B cell (primary cell): ENCODE results near the gene TEX54. TPM values are rescaled to one million over a fixed set of nuclear protein-coding genes. Genes with fewer than 3 reads are reported as not detected.

Experiments
- ATAC-seq: fragments of 200-7000 bp; cut with Tn5 transposase; one replicate; pipeline ENCODE4 v1.10.0; 2021; ENCODE audit warnings: low read depth, mild to moderate bottlenecking, moderate number of reproducible peaks, moderate library complexity
- CTCF ChIA-PET: fragments of 350-600 bp; sonication (Branson Sonifier 250); formaldehyde crosslinking; loops from one replicate; lab custom pipeline; 2021; ENCODE audit warnings: antibody characterized with exemption, inconsistent platforms; lab: Charles Lee
- POLR2A ChIA-PET: fragments of 350-600 bp; sonication (Branson Sonifier 250); formaldehyde crosslinking; loops from one replicate; lab custom pipeline; 2021; ENCODE audit warnings: antibody characterized with exemption; lab: Charles Lee
- DNase-seq: peaks from one replicate; pipeline ENCODE4 v3.0.0; 2013
- H2AFZ ChIP-seq: 2 replicates; pipeline ENCODE4 v1.6.1; 2012; ENCODE audit warnings: mild to moderate bottlenecking, low read depth, low read length; ENCODE audit not compliant: insufficient read depth, poor library complexity, severe bottlenecking
- H3K27ac ChIP-seq, 2 donors: 1 replicate in 1 of 2; 2 replicates in 1 of 2; pipeline ENCODE4 v1.5.1; 2012 to 2013; ENCODE audit warnings: low read length in 2 of 2, mild to moderate bottlenecking in 2 of 2, moderate library complexity in 1 of 2
- H3K27me3 ChIP-seq, 4 experiments: fragments of 200-600 bp in 1 of 4; sonication (generic) in 1 of 4; replicated peaks in 1 of 4; 1 replicate in 2 of 4; 2 replicates in 2 of 4; pipeline versions ENCODE4 v1.6.1 to v1.7.0; 2013 to 2016; ENCODE audit warnings: low read length in 3 of 4, mild to moderate bottlenecking in 2 of 4, mixed read lengths in 1 of 4, moderate library complexity in 1 of 4; ENCODE audit not compliant: insufficient read depth in 4 of 4, control insufficient read depth in 3 of 4; ENCODE audit errors: control extremely low read depth in 1 of 4
- H3K36me3 ChIP-seq, 2 experiments: replicated peaks in 1 of 2; 1 replicate in 1 of 2; 2 replicates in 1 of 2; pipeline versions ENCODE4 v1.6.1 to v1.7.1; 2013; ENCODE audit warnings: low read length in 1 of 2; ENCODE audit not compliant: insufficient read depth in 2 of 2, control insufficient read depth in 1 of 2; ENCODE audit errors: control extremely low read depth in 1 of 2, extremely low read depth in 1 of 2
- H3K4me1 ChIP-seq, 2 donors: fragments of 200-600 bp in 1 of 2; sonication (generic) in 1 of 2; 1 replicate in 1 of 2; 2 replicates in 1 of 2; pipeline versions ENCODE4 v1.5.1 to v1.6.1; 2013 to 2017; ENCODE audit warnings: low read length in 2 of 2; ENCODE audit not compliant: control insufficient read depth in 2 of 2, insufficient read depth in 2 of 2
- H3K4me2 ChIP-seq: replicated peaks from 2 replicates; pipeline ENCODE3; 2012; ENCODE audit warnings: mild to moderate bottlenecking, low read depth, low read length; ENCODE audit not compliant: poor library complexity, severe bottlenecking
- H3K4me3 ChIP-seq, 5 experiments: fragments of 200-600 bp in 1 of 5; sonication (generic) in 1 of 5; 1 replicate in 3 of 5; 2 replicates in 2 of 5; pipeline versions ENCODE4 v1.5.1 to v1.7.0; 2011 to 2016; ENCODE audit warnings: low read length in 4 of 5, mild to moderate bottlenecking in 4 of 5, low read depth in 2 of 5, control low read depth in 1 of 5, moderate library complexity in 1 of 5; ENCODE audit not compliant: insufficient read depth in 1 of 5; ENCODE audit errors: control extremely low read depth in 1 of 5, extremely low read depth in 1 of 5
- H3K79me2 ChIP-seq: fragments of 200-600 bp; sonication (generic); one replicate; pipeline ENCODE4 v1.6.0; 2016; ENCODE audit warnings: low read length; ENCODE audit not compliant: control insufficient read depth, insufficient read depth
- H3K9ac ChIP-seq: fragments of 200-600 bp; sonication (generic); 2 replicates; pipeline ENCODE4 v1.6.1; 2017; ENCODE audit warnings: mild to moderate bottlenecking, low read length, moderate library complexity
- H3K9me3 ChIP-seq, 3 donors: one replicate each; pipeline versions ENCODE4 v1.6.1 to v1.7.1; 2013; ENCODE audit warnings: low read length in 2 of 3; ENCODE audit not compliant: control insufficient read depth in 2 of 3, insufficient read depth in 1 of 3; ENCODE audit errors: control extremely low read depth in 1 of 3
- H4K20me1 ChIP-seq: 2 replicates; pipeline ENCODE4 v1.6.0; 2012; ENCODE audit warnings: mild to moderate bottlenecking, low read length; ENCODE audit not compliant: insufficient read depth, control insufficient read depth, poor library complexity, severe bottlenecking
- H3K27ac Mint-ChIP-seq: one replicate; pipeline ENCODE4 v1.8.0; 2021; ENCODE audit warnings: mixed read lengths
- H3K27me3 Mint-ChIP-seq: one replicate; pipeline ENCODE4 v1.8.0; 2021; ENCODE audit warnings: mixed read lengths
- H3K4me1 Mint-ChIP-seq: one replicate; pipeline ENCODE4 v1.8.0; 2021; ENCODE audit warnings: mixed read lengths
- H3K4me3 Mint-ChIP-seq: one replicate; pipeline ENCODE4 v1.8.0; 2021; ENCODE audit warnings: mixed read lengths
- H3K9me3 Mint-ChIP-seq: one replicate; pipeline ENCODE4 v1.8.0; 2022; ENCODE audit warnings: mixed read lengths; ENCODE audit not compliant: insufficient read depth
- CTCF ChIP-seq: fragments of 200-600 bp; IDR thresholded peaks from one replicate; pipeline ENCODE4 v1.8.0; 2022; ENCODE audit warnings: antibody characterized with exemption, mild to moderate bottlenecking
- EZH2 ChIP-seq: IDR thresholded peaks from 2 replicates; pipeline ENCODE4 v1.6.1; 2012; ENCODE audit warnings: borderline replicate concordance, low read depth, mild to moderate bottlenecking, moderate library complexity, low read length; ENCODE audit not compliant: insufficient read depth, poor library complexity, severe bottlenecking
- intact Hi-C: fragments of 100-400 bp; cut with micrococcal nuclease; formaldehyde crosslinking; loops from one replicate; pipeline ENCODE4 v1.10.0; 2022
- polyA plus RNA-seq: library from polyadenylated mRNA; depleted of rRNA; stranded (reverse); fragments of >200 nt; gene quantifications from 2 replicates; pipeline ENCODE4 v1.2.3, GENCODE V29; 2012
- total RNA-seq, 2 donors: library from RNA; stranded (reverse); fragments of 120-200 nt in 1 of 2; gene quantifications; 1 replicate in 1 of 2; 2 replicates in 1 of 2; pipeline versions ENCODE4 v1.2.3 to v1.2.4, GENCODE V29; 2013 to 2022

Gene TEX54
- total and polyA plus RNA-seq, 2 donors (not counting 1 experiment from before 2014, with no cell fraction given), result 1.1 TPM; not detected in 1

DNA sequence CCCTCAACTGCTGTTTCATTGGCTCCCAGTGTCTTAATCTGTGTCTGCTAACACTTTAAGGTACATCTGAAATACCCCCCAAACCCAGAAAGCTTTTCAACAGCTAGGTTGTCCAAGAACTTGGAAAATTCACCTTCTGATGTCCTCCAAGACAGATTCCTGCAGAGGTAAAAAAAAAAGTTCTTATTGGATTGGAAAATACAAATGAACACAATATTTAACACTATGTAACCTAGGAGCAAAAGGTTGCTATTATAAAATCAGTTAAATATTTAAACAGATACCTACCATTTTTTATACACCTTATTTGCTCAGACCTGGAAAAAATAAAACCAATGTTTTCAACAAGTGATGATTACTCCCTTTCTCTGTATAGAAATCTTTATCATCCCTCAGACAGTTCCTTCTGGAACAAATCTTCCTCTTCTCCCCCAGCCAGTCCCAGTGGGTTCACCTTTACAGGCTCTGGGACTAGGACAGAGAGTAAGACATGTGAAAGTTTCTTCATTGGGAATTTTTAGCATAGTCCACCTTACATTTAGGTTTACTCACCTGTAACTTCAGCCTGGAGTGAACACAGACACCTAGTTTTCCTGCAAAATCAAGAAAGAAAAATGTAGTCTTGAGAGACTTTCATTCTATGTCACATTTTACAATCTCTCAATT lies 20.0 kb upstream of the TEX54 start:
- Mint-ChIP-seq H3K4me1 (peaks cover 57% of the 10 kb centered on the region), H3K27me3 (no peaks in the 10 kb centered on the region)
- H3K4me1 ChIP-seq, result peaks cover 39 to 56% of the 10 kb centered on the region in 2 donors

More for the DNA sequence above, 20.0 kb upstream of the TEX54 start:
- H3K27ac Mint-ChIP-seq, result peak overlapping the region; percentile 2
- Histone ChIP-seq H3K27me3 (no peaks in the 10 kb centered on the region), H4K20me1 (peaks cover 26% of the 10 kb centered on the region), H3K4me3 (no peak overlapping the region), H3K9me3 (no peaks in the 10 kb centered on the region), H3K27ac (peak overlapping the region in 1 of 2 donors; percentile 84), H2AFZ (no peak overlapping the region), H3K9ac (no peak overlapping the region), H3K36me3 (peaks cover 17 to 39% of the 10 kb centered on the region in 2 experiments), H3K79me2 (peaks cover 49% of the 10 kb centered on the region), H3K4me2 (no peak overlapping the region)
- H3K9me3 Mint-ChIP-seq, result no peaks in the 10 kb centered on the region
- no peak for TF ChIP-seq EZH2
- TF ChIP-seq CTCF, result no peak
- no peak for ATAC-seq
- DNase-seq, result no peak
- POLR2A ChIA-PET, result interaction anchor here (1.0 to 3.5 kb wide), 5 partner anchors 10 to 98 kb away, joined by 3 to 24 read pairs (median 4); partner anchors contain the start of genes STX5, WDR74 and ZBTB3
- no peak overlapping the region for H3K4me3 Mint-ChIP-seq
- CTCF ChIA-PET, result interaction anchor here (1.1 to 2.2 kb wide), 4 partner anchors 10 to 66 kb away, joined by 4 to 7 read pairs (median 6); no protein-coding TSS in a partner anchor
- intact Hi-C loops, result no loop called here
